LNCaP clone FGC (cell line): Measurements from ENCODE around the gene GABRR1.

Experiments used
- DNase-seq: peaks from one replicate; pipeline ENCODE4 v3.0.0-alpha.2; 2011; ENCODE audit warnings: low read depth
- H3K4me3 ChIP-seq: 2 replicates; pipeline ENCODE4 v1.5.1; 2011; ENCODE audit warnings: mild to moderate bottlenecking, low read depth, low read length, control low read depth
- CTCF ChIP-seq: IDR thresholded peaks from 2 replicates; pipeline ENCODE4 v1.5.1; 2012; ENCODE audit warnings: mild to moderate bottlenecking; ENCODE audit not compliant: control insufficient read depth, insufficient read depth; ENCODE audit errors: extremely low read depth

The GABRR1 gene

DNA sequence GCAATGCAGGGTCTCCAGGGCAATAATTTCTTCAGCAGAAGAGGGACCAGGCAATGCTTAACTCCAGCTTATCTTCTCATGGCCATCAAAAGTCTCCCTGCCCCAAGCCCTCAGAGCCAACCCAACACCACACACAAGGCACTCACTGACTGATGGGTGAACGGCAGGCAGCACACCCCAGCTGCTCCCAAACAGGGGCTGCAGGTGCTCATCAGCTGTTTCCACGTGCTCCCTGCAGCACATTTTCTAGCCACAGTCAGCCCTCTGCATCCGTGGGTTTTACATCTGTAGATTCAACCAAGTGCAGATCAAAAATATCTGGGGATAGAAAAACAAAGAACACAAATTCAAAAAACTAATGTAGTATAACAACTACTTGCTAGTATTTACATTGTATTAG is 4.0 kb upstream of the GABRR1 start:
- no peak for TF ChIP-seq CTCF
- DNase-seq = no peak
- H3K4me3 ChIP-seq = no peak overlapping the region

DNA sequence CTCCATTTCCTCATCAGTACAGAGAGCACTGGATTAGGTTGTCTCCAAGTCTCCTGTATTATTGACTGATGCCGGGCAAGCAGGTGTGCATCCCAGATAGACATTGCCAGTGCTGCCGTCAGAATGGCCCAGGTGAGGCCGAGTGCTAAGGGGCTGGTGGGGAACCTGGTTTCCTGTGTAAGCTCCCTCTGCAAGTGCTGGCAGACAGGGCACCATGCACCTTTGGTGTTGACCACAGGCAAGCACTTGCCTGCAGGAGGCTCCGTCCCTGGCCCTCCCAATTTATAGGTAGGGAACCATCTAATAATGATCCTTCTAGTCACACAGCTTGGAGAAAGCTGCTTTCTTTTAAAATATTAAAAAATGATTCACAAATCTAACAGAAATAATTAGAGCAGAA is 747 bp downstream of the GABRR1 start:
- DNase-seq = no peak
- TF ChIP-seq CTCF = no peak
- H3K4me3 ChIP-seq = no peak overlapping the region

DNA sequence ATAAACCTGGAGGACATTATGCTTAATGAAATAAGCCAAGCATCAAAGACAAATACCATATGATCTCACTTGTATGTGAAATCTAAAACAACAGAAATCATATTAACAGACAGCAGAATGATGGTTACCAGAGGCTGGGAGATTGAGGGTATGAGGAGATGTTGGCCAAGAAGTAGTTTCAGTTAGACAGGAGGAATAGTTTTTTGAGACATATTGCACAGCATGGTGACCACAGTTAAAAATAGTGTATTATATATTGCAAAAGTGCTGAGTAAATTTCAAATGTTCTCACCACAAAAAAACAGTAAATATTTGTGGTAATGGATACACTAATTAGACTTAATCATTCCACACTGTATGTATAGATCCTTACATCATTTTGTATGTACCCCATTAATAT is 1.8 kb downstream of the GABRR1 start:
- H3K4me3 ChIP-seq = no peak overlapping the region
- no peak for TF ChIP-seq CTCF
- DNase-seq = no peak

DNA sequence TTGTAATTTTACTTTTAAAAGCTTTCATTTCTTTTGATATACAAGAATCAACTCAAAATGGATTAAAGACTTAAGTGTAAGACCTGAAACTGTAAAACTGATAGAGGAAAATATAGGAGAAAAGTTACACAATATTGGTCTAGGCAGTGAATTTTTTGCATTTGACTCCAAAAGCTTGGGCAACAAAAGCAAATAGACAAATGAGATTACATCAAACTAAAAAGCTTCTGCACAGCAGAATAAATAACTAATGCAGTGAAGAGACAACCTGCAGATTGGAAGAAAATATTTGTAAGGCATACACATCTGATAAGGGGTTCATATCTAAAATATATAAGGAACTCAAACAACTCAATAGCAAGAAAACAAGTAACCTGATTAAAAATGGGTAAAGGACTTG is 3.0 kb downstream of the GABRR1 start:
- TF ChIP-seq CTCF = no peak
- DNase-seq = no peak
- H3K4me3 ChIP-seq = no peak overlapping the region

GRCh38 chr6:89212472-89212871 is 4.7 kb downstream of the GABRR1 start:
- TF ChIP-seq CTCF = no peak

GRCh38 chr6:89209457-89209856 is 7.7 kb downstream of the GABRR1 start:
- no peak for TF ChIP-seq CTCF
- no peak for DNase-seq
- no peak overlapping the region for H3K4me3 ChIP-seq

More at GRCh38 chr6:89212472-89212871, 4.7 kb downstream of the GABRR1 start:
- DNase-seq = no peak
- no peak overlapping the region for H3K4me3 ChIP-seq

- no peak for DNase-seq
- no peak overlapping the region for H3K4me3 ChIP-seq
- no peak for TF ChIP-seq CTCF
Measured at GRCh38 chr6:89208551-89208950, 8.6 kb downstream of the GABRR1 start.
